ENCODE data around the gene SFR1.
"Not testable (repeated sequence)": the region's sequence is repeated elsewhere in the genome, so short reads cannot be mapped to it uniquely, and the experiment has no call there.

The SFR1 gene

DNA sequence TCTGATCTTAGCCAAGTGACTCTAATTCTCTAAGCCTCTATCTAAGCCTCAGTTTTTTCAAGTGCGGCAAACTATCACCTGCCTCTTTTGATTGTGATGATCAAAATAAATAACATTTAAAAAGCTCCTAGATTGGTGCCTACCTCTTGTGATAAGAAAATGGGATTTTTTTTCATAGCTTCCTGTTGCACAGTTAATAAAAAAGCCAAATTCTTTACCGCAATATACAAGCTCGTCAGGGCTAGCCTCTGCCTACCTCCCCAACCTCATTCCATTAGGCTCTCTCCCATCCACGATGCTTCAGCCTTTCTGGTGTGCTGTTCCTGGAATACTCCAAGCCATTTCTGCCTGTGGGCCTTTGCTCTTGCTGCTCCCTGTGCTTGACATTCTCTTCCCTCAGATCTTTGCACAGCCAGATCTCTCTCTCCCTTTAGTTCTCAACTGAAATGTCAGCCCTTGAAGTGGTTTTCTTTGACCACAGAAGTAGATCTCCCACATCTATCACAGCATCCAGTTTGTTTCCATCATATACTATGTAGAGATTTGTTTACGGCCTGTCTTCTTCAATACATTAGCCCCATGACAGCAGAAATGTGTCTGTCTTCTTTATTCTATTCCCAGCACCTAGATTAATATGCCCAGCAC is 48.8 kb downstream of the SFR1 start:
- no peak for DNase-seq (ENCODE audit: low read depth in 2 of 2, low spot score in 1 of 2)

DNA sequence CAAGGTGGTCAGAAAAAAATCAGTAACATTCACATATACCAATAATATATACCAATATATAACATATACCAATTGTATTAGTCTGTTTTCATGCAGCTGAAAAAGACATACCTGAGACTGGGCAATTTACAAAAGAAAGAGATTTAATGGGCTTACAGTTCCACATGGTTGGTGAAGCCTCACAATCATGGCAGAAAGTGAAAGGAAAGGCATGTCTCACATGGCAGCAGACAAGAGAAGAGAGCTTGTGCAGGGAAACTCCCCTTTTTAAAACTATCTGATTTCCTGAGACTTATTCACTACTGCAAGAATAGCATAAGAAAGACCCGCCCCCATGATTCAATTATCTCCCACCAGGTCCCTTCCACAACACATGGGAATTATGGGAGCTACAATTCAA is 52.2 kb downstream of the SFR1 start:
- not testable (repeated sequence) for DNase-seq (ENCODE audit: low read depth in 2 of 2, low spot score in 1 of 2)

All from stimulated activated CD8-positive, alpha-beta memory T cell treated with anti-CD3 and anti-CD28 coated beads, Interleukin-4, amount 100 ng/mL, for 4 hours (primary cell).